ENCODE measurements around the gene TSPAN1. TPM values are rescaled to one million over a fixed set of nuclear protein-coding genes. Genes with fewer than 3 reads are reported as not detected.

TSPAN1 gene
- total and polyA plus RNA-seq, 10 of the 15 experiments (the other 5 are each of a cell fraction or from before 2014, with no cell fraction given): 0.08 to 0.29 (median 0.23) TPM; not detected in 5

DNA sequence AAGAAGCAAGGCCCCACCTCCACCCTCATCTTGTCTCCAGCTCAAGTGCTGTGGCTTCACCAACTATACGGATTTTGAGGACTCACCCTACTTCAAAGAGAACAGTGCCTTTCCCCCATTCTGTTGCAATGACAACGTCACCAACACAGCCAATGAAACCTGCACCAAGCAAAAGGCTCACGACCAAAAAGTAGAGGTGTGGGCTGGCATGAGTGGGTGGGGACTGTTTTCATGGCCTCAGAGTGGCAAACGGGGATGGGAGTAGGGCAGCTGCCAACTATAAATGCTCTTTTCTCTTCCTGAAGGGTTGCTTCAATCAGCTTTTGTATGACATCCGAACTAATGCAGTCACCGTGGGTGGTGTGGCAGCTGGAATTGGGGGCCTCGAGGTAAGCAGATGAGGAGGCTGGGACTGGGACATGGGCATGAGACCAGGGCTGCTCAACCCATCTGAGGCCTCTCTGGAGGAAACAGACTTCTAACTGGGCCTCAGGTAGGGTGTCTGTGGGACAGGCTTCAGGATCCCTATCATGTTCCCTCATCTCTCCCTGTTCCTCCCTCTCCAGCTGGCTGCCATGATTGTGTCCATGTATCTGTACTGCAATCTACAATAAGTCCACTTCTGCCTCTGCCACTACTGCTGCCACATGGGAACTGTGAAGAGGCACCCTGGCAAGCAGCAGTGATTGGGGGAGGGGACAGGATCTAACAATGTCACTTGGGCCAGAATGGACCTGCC is 10.2 kb downstream of the TSPAN1 start:
- RAD21 ChIA-PET (ENCODE audit: unreplicated experiment): interaction anchor here (0.8 to 2.1 kb wide), 2 partner anchors 13 to 118 kb away, joined by 3 to 13 read pairs; partner anchors contain the start of genes LRRC41, POMGNT1 and UQCRH
- Histone ChIP-seq H3K4me1 (ENCODE audit: control insufficient read depth, insufficient read depth, low read length) (peaks cover 24% of the 10 kb centered on the region), H4K20me1 (ENCODE audit: control insufficient read depth, insufficient read depth) (no peaks in the 10 kb centered on the region), H3K4me2 (ENCODE audit: control insufficient read depth, insufficient read depth) (no peak overlapping the region), H3K9me3 (replicated peaks; ENCODE audit: control insufficient read depth, insufficient read depth, low read length) (no peaks in the 10 kb centered on the region), H3K9ac (ENCODE audit: control insufficient read depth, insufficient read depth, low read length) (no peak overlapping the region), H2AFZ (ENCODE audit: control insufficient read depth, low read depth, low read length) (no peak overlapping the region), H3K79me2 (ENCODE audit: control insufficient read depth, insufficient read depth, low read length) (no peaks in the 10 kb centered on the region), H3K27me3 (replicated peaks in 1 of 2; ENCODE audit: control insufficient read depth in 2 of 2, insufficient read depth in 2 of 2, low read length in 1 of 2) (no peaks in the 10 kb centered on the region), H3K27ac (ENCODE audit: control insufficient read depth, insufficient read depth) (no peak overlapping the region; the same call in 1 of the 2 replicates), H3K36me3 (ENCODE audit: control insufficient read depth in 2 of 2, insufficient read depth in 2 of 2, low read length in 1 of 2) (no peaks in the 10 kb centered on the region), H3K4me3 (no peak overlapping the region)
- in situ Hi-C loops (cut with MboI): no loop called here
- SMC1A ChIA-PET (ENCODE audit: uncharacterized antibody, unreplicated experiment): interaction anchor here (0.6 to 6.1 kb wide), 6 partner anchors 13 to 148 kb away, joined by 3 to 52 read pairs (median 18); no protein-coding TSS in a partner anchor
- CTCF ChIA-PET: interaction anchor here (5.1 to 17.5 kb wide), 3 partner anchors 13 to 147 kb away, joined by 30 to 293 read pairs (median 108); partner anchors contain the start of gene POMGNT1
- WGBS (ENCODE audit: insufficient coverage, insufficient replicate concordance, low lambda C conversion rate, missing lambda C conversion rate): 18% methylated on average over 7 of the region's 7 CpGs
- no peak for FAIRE-seq
- intact Hi-C loops (cut with micrococcal nuclease; ENCODE audit: unreplicated experiment): loop anchor here (10.0 kb wide), 1 partner anchor 500 kb away; the partner anchor contains the start of genes GPBP1L1 and TMEM69
- BruUV-seq (replicated peaks): no TSS peak
- POLR2A ChIA-PET: interaction anchor here (0.6 to 1.1 kb wide), 2 partner anchors 11 to 820 kb away, joined by 3 read pairs; no protein-coding TSS in a partner anchor
- ATAC-seq: peak; percentile 5; the same call in 2 of the 3 replicates
- TF ChIP-seq, protein P1, sequence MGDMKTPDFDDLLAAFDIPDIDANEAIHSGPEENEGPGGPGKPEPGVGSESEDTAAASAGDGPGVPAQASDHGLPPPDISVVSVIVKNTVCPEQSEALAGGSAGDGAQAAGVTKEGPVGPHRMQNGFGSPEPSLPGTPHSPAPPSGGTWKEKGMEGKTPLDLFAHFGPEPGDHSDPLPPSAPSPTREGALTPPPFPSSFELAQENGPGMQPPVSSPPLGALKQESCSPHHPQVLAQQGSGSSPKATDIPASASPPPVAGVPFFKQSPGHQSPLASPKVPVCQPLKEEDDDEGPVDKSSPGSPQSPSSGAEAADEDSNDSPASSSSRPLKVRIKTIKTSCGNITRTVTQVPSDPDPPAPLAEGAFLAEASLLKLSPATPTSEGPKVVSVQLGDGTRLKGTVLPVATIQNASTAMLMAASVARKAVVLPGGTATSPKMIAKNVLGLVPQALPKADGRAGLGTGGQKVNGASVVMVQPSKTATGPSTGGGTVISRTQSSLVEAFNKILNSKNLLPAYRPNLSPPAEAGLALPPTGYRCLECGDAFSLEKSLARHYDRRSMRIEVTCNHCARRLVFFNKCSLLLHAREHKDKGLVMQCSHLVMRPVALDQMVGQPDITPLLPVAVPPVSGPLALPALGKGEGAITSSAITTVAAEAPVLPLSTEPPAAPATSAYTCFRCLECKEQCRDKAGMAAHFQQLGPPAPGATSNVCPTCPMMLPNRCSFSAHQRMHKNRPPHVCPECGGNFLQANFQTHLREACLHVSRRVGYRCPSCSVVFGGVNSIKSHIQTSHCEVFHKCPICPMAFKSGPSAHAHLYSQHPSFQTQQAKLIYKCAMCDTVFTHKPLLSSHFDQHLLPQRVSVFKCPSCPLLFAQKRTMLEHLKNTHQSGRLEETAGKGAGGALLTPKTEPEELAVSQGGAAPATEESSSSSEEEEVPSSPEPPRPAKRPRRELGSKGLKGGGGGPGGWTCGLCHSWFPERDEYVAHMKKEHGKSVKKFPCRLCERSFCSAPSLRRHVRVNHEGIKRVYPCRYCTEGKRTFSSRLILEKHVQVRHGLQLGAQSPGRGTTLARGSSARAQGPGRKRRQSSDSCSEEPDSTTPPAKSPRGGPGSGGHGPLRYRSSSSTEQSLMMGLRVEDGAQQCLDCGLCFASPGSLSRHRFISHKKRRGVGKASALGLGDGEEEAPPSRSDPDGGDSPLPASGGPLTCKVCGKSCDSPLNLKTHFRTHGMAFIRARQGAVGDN (IDR thresholded peaks at IDR 0.05): no peak
- no peak for TF ChIP-seq SREBF2 (IDR thresholded peaks at IDR 0.05; ENCODE audit: low read length)
- TF ChIP-seq, protein P2, sequence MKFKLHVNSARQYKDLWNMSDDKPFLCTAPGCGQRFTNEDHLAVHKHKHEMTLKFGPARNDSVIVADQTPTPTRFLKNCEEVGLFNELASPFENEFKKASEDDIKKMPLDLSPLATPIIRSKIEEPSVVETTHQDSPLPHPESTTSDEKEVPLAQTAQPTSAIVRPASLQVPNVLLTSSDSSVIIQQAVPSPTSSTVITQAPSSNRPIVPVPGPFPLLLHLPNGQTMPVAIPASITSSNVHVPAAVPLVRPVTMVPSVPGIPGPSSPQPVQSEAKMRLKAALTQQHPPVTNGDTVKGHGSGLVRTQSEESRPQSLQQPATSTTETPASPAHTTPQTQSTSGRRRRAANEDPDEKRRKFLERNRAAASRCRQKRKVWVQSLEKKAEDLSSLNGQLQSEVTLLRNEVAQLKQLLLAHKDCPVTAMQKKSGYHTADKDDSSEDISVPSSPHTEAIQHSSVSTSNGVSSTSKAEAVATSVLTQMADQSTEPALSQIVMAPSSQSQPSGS (IDR thresholded peaks at IDR 0.05; ENCODE audit: low read length): no peak
- DNase-seq (ENCODE audit: low read depth, low spot score): no peak
